Esophagus muscularis mucosa (tissue), 2 donors: ENCODE results near the gene PIP4K2A.

Experiments
- POLR2A ChIP-seq: fragments of 450-650 bp; IDR thresholded peaks from one replicate; pipeline ENCODE4 v1.6.1; 2017; ENCODE audit warnings: antibody characterized with exemption, moderate library complexity, mild to moderate bottlenecking, low read depth
- POLR2AphosphoS5 ChIP-seq, 2 donors: sonication (generic); formaldehyde crosslinking; IDR thresholded peaks; one replicate each; pipeline ENCODE4 v1.6.1; 2017; ENCODE audit warnings: antibody characterized with exemption in 2 of 2

DNA sequence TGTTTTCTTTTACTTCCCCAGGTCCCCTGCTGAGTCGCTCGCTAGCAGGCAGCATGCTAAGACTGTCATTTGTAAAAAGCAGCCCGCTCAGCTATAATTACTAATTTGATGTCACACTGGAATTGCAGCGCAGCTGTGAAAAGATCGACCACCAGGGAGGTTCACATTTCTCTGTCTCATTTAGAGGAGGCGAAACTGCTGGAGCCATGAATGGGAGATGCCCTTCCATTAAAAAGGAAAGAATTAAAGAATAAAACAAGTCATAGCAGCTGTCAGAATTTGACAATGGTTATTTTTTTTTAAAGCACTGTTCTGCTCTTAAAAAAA lies 153.5 kb downstream of the PIP4K2A start:
- TF ChIP-seq POLR2AphosphoS5 (IDR thresholded peaks at IDR 0.05) (no peak), POLR2A (no peak)
